ENCODE data around the gene DCAF5. TPM values are rescaled to one million over a fixed set of nuclear protein-coding genes. Genes with fewer than 3 reads are reported as not detected.

The DCAF5 gene
- total and polyA plus RNA-seq, 2 donors (not counting 1 experiment from before 2014, with no cell fraction given) = 62.2 to 65.5 TPM

GRCh38 chr14:69151458-69152180 is 1.3 kb downstream of the DCAF5 start:
- CTCF ChIA-PET = interaction anchor here (0.9 to 2.4 kb wide), 8 partner anchors 11 to 1209 kb away, joined by 3 to 15 read pairs (median 3); no protein-coding TSS in a partner anchor
- WGBS (ENCODE audit: insufficient coverage) = 1% methylated on average over 56 of the region's 57 CpGs
- peak; percentile 44 for ATAC-seq (ENCODE audit: low read depth)

More at GRCh38 chr14:69151458-69152180, 1.3 kb downstream of the DCAF5 start:
- no peaks in the 10 kb centered on the region for H3K9me3 ChIP-seq (ENCODE audit: control extremely low read depth in 1 of 3, control insufficient read depth in 2 of 3, insufficient read depth in 1 of 3, low read length in 2 of 3)
- H3K4me1 ChIP-seq (ENCODE audit: control insufficient read depth in 2 of 2, insufficient read depth in 2 of 2, low read length in 2 of 2) = peaks cover 9 to 21% of the 10 kb centered on the region in 2 donors
- H2AFZ ChIP-seq (ENCODE audit: insufficient read depth, low read depth, low read length, poor library complexity, severe bottlenecking) = peak overlapping the region; percentile 91
- intact Hi-C loops (cut with micrococcal nuclease) = loop anchor here (2.0 to 5.0 kb wide), 3 partner anchors 23 to 1789 kb away; partner anchors contain the start of genes EIF2S1 and ZFYVE26
- H3K27ac ChIP-seq (ENCODE audit: low read length in 2 of 2) = peak overlapping the region; percentile 80 to 88
- Mint-ChIP-seq H3K27me3 (no peaks in the 10 kb centered on the region), H3K4me3 (peak overlapping the region; percentile 89), H3K27ac (peak overlapping the region; percentile 95), H3K9me3 (ENCODE audit: insufficient read depth) (no peaks in the 10 kb centered on the region), H3K4me1 (peaks cover 38% of the 10 kb centered on the region)
- POLR2A ChIA-PET = interaction anchor here (0.5 to 0.7 kb wide), 4 partner anchors 11 to 228 kb away, joined by 3 to 6 read pairs (median 4); no protein-coding TSS in a partner anchor
- H3K4me2 ChIP-seq (replicated peaks; ENCODE audit: low read depth, low read length, poor library complexity, severe bottlenecking) = peak overlapping the region; percentile 98
- no peaks in the 10 kb centered on the region for H3K27me3 ChIP-seq (replicated peaks in 1 of 4; ENCODE audit: control extremely low read depth in 1 of 4, control insufficient read depth in 3 of 4, insufficient read depth in 4 of 4, low read length in 3 of 4)
- peak; percentile 87 for DNase-seq
- H3K79me2 ChIP-seq (ENCODE audit: control insufficient read depth, insufficient read depth, low read length) = peaks cover 55% of the 10 kb centered on the region
- H4K20me1 ChIP-seq (ENCODE audit: control insufficient read depth, insufficient read depth, low read length, poor library complexity, severe bottlenecking) = peaks cover 46% of the 10 kb centered on the region
- peak overlapping the region; percentile 92 for H3K9ac ChIP-seq (ENCODE audit: low read length)
- peak; percentile 71 for TF ChIP-seq CTCF (IDR thresholded peaks at IDR 0.05)
- TF ChIP-seq EZH2 (IDR thresholded peaks at IDR 0.05; ENCODE audit: borderline replicate concordance, insufficient read depth, low read depth, low read length, poor library complexity, severe bottlenecking) = no peak
- H3K36me3 ChIP-seq (replicated peaks in 1 of 2; ENCODE audit: control extremely low read depth in 1 of 2, control insufficient read depth in 1 of 2, extremely low read depth in 1 of 2, insufficient read depth in 2 of 2, low read length in 1 of 2) = peaks cover 3 to 10% of the 10 kb centered on the region in 2 experiments
- H3K4me3 ChIP-seq (ENCODE audit: control extremely low read depth in 1 of 5, extremely low read depth in 1 of 5, insufficient read depth in 1 of 5, low read depth in 2 of 5, low read length in 4 of 5) = peak overlapping the region; percentile 67 to 94 (median 92)

All from B cell (primary cell).